Astrocyte (in vitro differentiated cells and primary cell): ENCODE measurements around the gene PSRC1. TPM values are rescaled to one million over a fixed set of nuclear protein-coding genes. Genes with fewer than 3 reads are reported as not detected.

Experiments
- DNase-seq: peaks from one replicate; pipeline ENCODE4 v3.0.0-alpha.2; 2010; ENCODE audit warnings: low read depth
- FAIRE-seq: peaks from 2 replicates; lab custom pipeline; 2011; peaks lifted over from hg19 to GRCh38; lab: Jason Lieb, UNC
- H2AFZ ChIP-seq: 2 replicates; pipeline ENCODE4 v1.6.0; 2012; ENCODE audit warnings: low read depth, low read length, inconsistent platforms
- H3K27ac ChIP-seq: 2 replicates; pipeline ENCODE4 v1.5.1; 2011; ENCODE audit warnings: low read depth, low read length, inconsistent platforms
- H3K27me3 ChIP-seq: 2 replicates; pipeline ENCODE4 v1.6.0; 2011; ENCODE audit warnings: low read length, inconsistent platforms; ENCODE audit not compliant: insufficient read depth
- H3K36me3 ChIP-seq: 2 replicates; pipeline ENCODE4 v1.5.1; 2011; ENCODE audit warnings: low read length, inconsistent platforms; ENCODE audit not compliant: insufficient read depth
- H3K4me1 ChIP-seq: 2 replicates; pipeline ENCODE4 v1.5.1; 2011; ENCODE audit warnings: low read length, inconsistent platforms; ENCODE audit not compliant: insufficient read depth
- H3K4me2 ChIP-seq: 2 replicates; pipeline ENCODE4 v1.6.0; 2012; ENCODE audit warnings: low read length, inconsistent platforms
- H3K4me3 ChIP-seq: 2 replicates; pipeline ENCODE4 v1.5.1; 2011; ENCODE audit warnings: low read depth, mild to moderate bottlenecking, low read length, inconsistent platforms; ENCODE audit not compliant: insufficient read depth
- H3K79me2 ChIP-seq: 2 replicates; pipeline ENCODE4 v1.6.0; 2012; ENCODE audit warnings: mild to moderate bottlenecking, low read length, inconsistent platforms; ENCODE audit not compliant: insufficient read depth
- H3K9ac ChIP-seq: 2 replicates; pipeline ENCODE4 v1.6.0; 2012; ENCODE audit warnings: mild to moderate bottlenecking, low read length, inconsistent platforms
- H3K9me3 ChIP-seq: 2 replicates; pipeline ENCODE4 v1.5.1; 2012; ENCODE audit warnings: low read depth, mild to moderate bottlenecking, low read length, inconsistent platforms; ENCODE audit not compliant: insufficient read depth
- H4K20me1 ChIP-seq: 2 replicates; pipeline ENCODE4 v1.6.0; 2012; ENCODE audit warnings: low read length, inconsistent platforms; ENCODE audit not compliant: insufficient read depth
- H3K27ac Mint-ChIP-seq: one replicate; pipeline ENCODE4 v1.8.0; 2021; ENCODE audit warnings: mild to moderate bottlenecking, mixed read lengths; ENCODE audit not compliant: unreplicated experiment
- H3K27me3 Mint-ChIP-seq: one replicate; pipeline ENCODE4 v1.8.0; 2021; ENCODE audit warnings: low read depth, mixed read lengths; ENCODE audit not compliant: unreplicated experiment
- H3K36me3 Mint-ChIP-seq: one replicate; pipeline ENCODE4 v1.8.0; 2021; ENCODE audit warnings: low read depth, mixed read lengths; ENCODE audit not compliant: unreplicated experiment
- H3K4me1 Mint-ChIP-seq: one replicate; pipeline ENCODE4 v1.8.0; 2021; ENCODE audit warnings: low read depth, mixed read lengths; ENCODE audit not compliant: unreplicated experiment
- H3K4me3 Mint-ChIP-seq: one replicate; pipeline ENCODE4 v1.8.0; 2021; ENCODE audit warnings: mild to moderate bottlenecking, moderate library complexity, mixed read lengths; ENCODE audit not compliant: unreplicated experiment
- H3K9me3 Mint-ChIP-seq: one replicate; pipeline ENCODE4 v1.8.0; 2021; ENCODE audit warnings: mild to moderate bottlenecking, mixed read lengths; ENCODE audit not compliant: unreplicated experiment
- CTCF ChIP-seq: IDR thresholded peaks from 2 replicates; pipeline ENCODE4 v1.5.1; 2011; ENCODE audit warnings: low read depth, mild to moderate bottlenecking, inconsistent platforms, low read length, moderate library complexity; ENCODE audit not compliant: insufficient read depth
- EZH2 ChIP-seq: IDR thresholded peaks from 2 replicates; pipeline ENCODE4 v1.6.1; 2012; ENCODE audit warnings: mild to moderate bottlenecking, low read length, inconsistent platforms; ENCODE audit not compliant: insufficient read depth
- total RNA-seq: library from RNA; stranded (reverse); gene quantifications from 2 replicates; pipeline ENCODE4 v1.2.1, GENCODE V29; 2021

PSRC1 gene
- total RNA-seq, 1 donor from 2014 or later, result 7.7 TPM

DNA sequence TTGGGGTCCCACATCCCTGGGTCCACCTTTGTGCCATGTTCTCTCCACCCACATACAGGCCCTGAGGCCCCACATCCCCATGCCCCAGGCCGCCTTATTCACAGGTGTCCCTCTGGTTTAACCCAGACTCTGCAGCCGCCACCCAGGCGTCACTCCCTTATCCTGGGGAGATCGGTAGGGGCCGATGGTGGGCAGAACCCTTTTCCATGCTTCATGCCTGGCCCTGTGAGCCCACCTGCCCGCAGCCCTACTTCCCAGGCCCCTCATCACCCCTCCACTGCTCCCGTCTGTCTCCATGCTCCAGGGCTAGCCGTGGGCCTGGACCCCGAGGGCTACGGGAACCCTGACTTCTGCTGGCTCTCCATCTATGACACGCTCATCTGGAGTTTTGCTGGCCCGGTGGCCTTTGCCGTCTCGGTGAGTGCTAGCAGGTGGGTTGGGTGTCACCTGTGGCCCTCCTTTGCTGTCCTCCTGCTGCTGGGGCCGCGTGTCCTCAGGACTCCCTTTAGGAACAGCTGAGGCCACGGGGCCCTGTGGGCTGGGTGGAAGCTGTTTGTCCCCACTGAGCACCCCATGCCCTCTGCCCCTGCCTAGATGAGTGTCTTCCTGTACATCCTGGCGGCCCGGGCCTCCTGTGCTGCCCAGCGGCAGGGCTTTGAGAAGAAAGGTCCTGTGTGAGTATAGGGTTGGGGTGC, 12.2 kb downstream of the PSRC1 start:
- Histone ChIP-seq H3K4me2 (no peak overlapping the region), H3K4me3 (no peak overlapping the region), H3K27me3 (no peaks in the 10 kb centered on the region), H3K36me3 (no peaks in the 10 kb centered on the region), H3K9ac (no peak overlapping the region), H4K20me1 (no peaks in the 10 kb centered on the region), H3K9me3 (peaks cover 6% of the 10 kb centered on the region), H3K79me2 (no peaks in the 10 kb centered on the region), H2AFZ (no peak overlapping the region), H3K4me1 (peaks cover 24% of the 10 kb centered on the region), H3K27ac (no peak overlapping the region)
- FAIRE-seq, result no peak
- H3K36me3 Mint-ChIP-seq, result peaks cover 14% of the 10 kb centered on the region
- H3K27ac Mint-ChIP-seq, result no peak overlapping the region
- H3K4me1 Mint-ChIP-seq, result peaks cover 22% of the 10 kb centered on the region
- TF ChIP-seq CTCF (no peak), EZH2 (no peak)
- no peak overlapping the region for H3K4me3 Mint-ChIP-seq
- peaks cover 1% of the 10 kb centered on the region for H3K27me3 Mint-ChIP-seq
- DNase-seq, result no peak
- H3K9me3 Mint-ChIP-seq, result peaks cover 2% of the 10 kb centered on the region

- FAIRE-seq (no peak), DNase-seq (no peak)
- no peak overlapping the region for H3K4me2 ChIP-seq
- Mint-ChIP-seq H3K27ac (peak overlapping the region; percentile 20), H3K36me3 (peaks cover 14% of the 10 kb centered on the region), H3K4me3 (no peak overlapping the region), H3K4me1 (peaks cover 15% of the 10 kb centered on the region), H3K27me3 (peaks cover 1% of the 10 kb centered on the region), H3K9me3 (peaks cover 2% of the 10 kb centered on the region)
- no peaks in the 10 kb centered on the region for H4K20me1 ChIP-seq
- no peak overlapping the region for H3K4me3 ChIP-seq
- H3K9ac ChIP-seq, result no peak overlapping the region
- H3K27me3 ChIP-seq, result no peaks in the 10 kb centered on the region
- H2AFZ ChIP-seq, result no peak overlapping the region
- TF ChIP-seq CTCF (no peak), EZH2 (no peak)
- no peaks in the 10 kb centered on the region for H3K36me3 ChIP-seq
- no peak overlapping the region for H3K27ac ChIP-seq
- peaks cover 17% of the 10 kb centered on the region for H3K4me1 ChIP-seq
- no peaks in the 10 kb centered on the region for H3K79me2 ChIP-seq
- H3K9me3 ChIP-seq, result peaks cover 6% of the 10 kb centered on the region
Measured at GRCh38 chr1:109269981-109270622, 12.8 kb downstream of the PSRC1 start.
